HEK293 (cell line): Measurements from ENCODE around the gene STMN1.

Experiments used
- ZNF792 ChIP-seq: fragments of 450-650 bp; formaldehyde crosslinking; IDR thresholded peaks from 2 replicates; pipeline ENCODE4 v1.5.1; 2016; ENCODE audit warnings: missing biosample characterization, missing genetic modification characterization
- TF ChIP-seq, protein P1 (sequence below): fragments of 450-650 bp; formaldehyde crosslinking; IDR thresholded peaks from 2 replicates; pipeline ENCODE4 v1.5.1; 2016; ENCODE audit warnings: missing biosample characterization, missing genetic modification characterization
- TF ChIP-seq, protein P2 (sequence below): fragments of 450-650 bp; formaldehyde crosslinking; IDR thresholded peaks from 2 replicates; pipeline ENCODE4 v1.5.1; 2016; ENCODE audit warnings: missing biosample characterization, missing genetic modification characterization

DNA sequence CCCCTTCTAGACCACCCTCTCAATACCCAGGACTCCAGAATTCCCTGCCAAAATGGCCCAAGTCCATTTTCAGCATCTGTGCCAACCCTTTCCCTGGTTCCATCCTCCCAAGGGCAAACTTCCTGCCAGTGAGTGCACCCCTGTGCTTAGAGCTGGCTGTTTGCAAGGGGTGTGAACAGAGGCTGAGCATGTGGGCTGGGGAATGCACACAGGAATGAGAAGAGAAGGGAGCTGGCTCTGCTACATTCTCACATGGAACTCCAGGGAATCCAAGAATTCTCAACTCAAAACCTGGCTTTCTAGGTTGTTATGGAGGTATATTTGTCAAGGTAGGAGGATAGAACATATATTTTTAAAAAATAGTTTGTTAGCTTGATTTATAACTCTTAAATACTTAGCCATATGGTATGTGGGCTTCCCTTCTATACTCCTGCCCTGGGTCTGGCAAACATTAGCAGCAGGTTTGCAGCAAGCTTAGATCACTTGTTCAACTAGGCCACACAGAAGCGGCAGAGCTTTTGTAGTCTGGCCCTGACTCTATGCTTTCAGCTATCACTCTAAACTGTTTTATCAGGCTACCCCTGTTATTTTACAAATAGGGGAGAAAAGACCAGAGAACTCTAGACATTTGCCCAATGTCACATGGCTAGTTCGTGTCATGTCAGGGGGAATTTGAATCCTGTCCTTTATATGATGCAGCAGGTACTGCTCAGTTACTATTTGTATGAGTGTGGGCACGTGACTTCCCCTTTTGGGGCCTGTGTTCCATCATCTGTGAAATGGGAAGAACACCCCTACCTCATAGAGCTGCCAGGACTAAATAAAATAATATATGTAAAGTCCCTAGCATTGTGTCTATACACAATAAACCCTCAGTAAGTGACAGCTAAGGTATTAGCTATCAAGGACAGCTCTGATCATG, 8.1 kb upstream of the STMN1 start:
- TF ChIP-seq, protein P1, sequence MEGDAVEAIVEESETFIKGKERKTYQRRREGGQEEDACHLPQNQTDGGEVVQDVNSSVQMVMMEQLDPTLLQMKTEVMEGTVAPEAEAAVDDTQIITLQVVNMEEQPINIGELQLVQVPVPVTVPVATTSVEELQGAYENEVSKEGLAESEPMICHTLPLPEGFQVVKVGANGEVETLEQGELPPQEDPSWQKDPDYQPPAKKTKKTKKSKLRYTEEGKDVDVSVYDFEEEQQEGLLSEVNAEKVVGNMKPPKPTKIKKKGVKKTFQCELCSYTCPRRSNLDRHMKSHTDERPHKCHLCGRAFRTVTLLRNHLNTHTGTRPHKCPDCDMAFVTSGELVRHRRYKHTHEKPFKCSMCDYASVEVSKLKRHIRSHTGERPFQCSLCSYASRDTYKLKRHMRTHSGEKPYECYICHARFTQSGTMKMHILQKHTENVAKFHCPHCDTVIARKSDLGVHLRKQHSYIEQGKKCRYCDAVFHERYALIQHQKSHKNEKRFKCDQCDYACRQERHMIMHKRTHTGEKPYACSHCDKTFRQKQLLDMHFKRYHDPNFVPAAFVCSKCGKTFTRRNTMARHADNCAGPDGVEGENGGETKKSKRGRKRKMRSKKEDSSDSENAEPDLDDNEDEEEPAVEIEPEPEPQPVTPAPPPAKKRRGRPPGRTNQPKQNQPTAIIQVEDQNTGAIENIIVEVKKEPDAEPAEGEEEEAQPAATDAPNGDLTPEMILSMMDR (tag by site-specific recombination): no peak
- no peak for TF ChIP-seq ZNF792 (tag by site-specific recombination)
- TF ChIP-seq, protein P2, sequence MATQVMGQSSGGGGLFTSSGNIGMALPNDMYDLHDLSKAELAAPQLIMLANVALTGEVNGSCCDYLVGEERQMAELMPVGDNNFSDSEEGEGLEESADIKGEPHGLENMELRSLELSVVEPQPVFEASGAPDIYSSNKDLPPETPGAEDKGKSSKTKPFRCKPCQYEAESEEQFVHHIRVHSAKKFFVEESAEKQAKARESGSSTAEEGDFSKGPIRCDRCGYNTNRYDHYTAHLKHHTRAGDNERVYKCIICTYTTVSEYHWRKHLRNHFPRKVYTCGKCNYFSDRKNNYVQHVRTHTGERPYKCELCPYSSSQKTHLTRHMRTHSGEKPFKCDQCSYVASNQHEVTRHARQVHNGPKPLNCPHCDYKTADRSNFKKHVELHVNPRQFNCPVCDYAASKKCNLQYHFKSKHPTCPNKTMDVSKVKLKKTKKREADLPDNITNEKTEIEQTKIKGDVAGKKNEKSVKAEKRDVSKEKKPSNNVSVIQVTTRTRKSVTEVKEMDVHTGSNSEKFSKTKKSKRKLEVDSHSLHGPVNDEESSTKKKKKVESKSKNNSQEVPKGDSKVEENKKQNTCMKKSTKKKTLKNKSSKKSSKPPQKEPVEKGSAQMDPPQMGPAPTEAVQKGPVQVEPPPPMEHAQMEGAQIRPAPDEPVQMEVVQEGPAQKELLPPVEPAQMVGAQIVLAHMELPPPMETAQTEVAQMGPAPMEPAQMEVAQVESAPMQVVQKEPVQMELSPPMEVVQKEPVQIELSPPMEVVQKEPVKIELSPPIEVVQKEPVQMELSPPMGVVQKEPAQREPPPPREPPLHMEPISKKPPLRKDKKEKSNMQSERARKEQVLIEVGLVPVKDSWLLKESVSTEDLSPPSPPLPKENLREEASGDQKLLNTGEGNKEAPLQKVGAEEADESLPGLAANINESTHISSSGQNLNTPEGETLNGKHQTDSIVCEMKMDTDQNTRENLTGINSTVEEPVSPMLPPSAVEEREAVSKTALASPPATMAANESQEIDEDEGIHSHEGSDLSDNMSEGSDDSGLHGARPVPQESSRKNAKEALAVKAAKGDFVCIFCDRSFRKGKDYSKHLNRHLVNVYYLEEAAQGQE: no peak
